GM21717 (cell line): Measurements from ENCODE around the gene SULT1A2.
"Not testable (repeated sequence)": the region's sequence is repeated elsewhere in the genome, so short reads cannot be mapped to it uniquely, and the experiment has no call there.

ENCODE experiments used
- ATAC-seq: cut with Tn5 transposase; IDR thresholded peaks from one replicate; pipeline ENCODE4 v1.9.1; 2021; ENCODE audit warnings: mild to moderate bottlenecking, moderate library complexity; ENCODE audit not compliant: unreplicated experiment

SULT1A2 gene

DNA sequence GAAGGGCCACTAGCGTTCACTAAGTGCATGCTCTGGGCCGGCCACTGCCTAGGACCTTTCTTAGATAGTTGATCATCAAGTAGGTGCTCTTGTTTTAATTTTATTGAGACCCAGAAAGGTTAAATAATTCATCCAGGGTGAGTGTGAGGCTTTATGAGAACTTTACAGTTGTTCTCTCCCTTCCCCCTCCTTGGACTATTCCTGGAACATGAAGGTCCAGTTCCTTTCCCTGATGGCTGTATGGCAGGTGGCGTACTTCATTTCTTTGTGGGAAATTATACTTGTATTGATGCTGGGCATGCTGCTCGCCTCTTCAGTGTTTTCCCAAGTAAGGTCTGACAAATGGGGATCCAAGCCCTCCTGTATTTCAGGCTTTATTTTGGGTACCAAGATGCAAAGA lies 34.7 kb downstream of the SULT1A2 start:
- ATAC-seq = no peak

DNA sequence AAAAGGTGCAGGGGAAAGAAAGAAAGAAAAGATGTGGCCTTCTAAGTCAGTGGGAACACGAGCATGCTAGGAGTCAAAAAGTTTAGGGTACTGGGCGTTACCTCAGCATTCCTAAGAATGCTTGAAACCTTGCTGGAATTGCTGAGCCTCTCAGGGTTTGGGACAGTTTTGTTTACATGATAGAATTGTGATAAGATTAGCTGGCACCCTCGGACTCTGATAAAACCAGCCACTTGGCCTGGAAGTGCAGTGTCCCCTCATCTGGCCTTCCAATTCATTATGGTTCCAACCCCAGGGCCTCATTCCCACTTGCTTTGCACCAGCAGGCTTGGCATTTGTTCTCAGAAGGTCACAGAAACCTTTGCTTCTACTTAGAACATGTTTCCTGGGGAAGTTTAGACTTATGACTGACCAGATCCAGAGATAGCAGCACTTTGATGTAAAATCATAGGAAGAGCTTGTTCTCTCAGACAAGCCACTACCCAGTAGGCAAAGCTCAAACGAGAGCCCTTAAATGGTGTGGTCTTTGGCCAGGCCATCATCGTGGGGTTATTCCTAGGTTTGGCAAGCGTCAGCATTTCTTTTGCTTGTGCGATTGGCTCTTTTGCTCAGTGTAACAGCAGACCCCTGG lies 35.2 kb downstream of the SULT1A2 start:
- no peak for ATAC-seq

- ATAC-seq = no peak
Observed at GRCh38 chr16:28558456-28558855, 38.4 kb downstream of the SULT1A2 start.

GRCh38 chr16:28556914-28557320 lies 39.9 kb downstream of the SULT1A2 start:
- ATAC-seq = no peak

- ATAC-seq = no peak
Observed at GRCh38 chr16:28555561-28555960, 41.3 kb downstream of the SULT1A2 start.

DNA sequence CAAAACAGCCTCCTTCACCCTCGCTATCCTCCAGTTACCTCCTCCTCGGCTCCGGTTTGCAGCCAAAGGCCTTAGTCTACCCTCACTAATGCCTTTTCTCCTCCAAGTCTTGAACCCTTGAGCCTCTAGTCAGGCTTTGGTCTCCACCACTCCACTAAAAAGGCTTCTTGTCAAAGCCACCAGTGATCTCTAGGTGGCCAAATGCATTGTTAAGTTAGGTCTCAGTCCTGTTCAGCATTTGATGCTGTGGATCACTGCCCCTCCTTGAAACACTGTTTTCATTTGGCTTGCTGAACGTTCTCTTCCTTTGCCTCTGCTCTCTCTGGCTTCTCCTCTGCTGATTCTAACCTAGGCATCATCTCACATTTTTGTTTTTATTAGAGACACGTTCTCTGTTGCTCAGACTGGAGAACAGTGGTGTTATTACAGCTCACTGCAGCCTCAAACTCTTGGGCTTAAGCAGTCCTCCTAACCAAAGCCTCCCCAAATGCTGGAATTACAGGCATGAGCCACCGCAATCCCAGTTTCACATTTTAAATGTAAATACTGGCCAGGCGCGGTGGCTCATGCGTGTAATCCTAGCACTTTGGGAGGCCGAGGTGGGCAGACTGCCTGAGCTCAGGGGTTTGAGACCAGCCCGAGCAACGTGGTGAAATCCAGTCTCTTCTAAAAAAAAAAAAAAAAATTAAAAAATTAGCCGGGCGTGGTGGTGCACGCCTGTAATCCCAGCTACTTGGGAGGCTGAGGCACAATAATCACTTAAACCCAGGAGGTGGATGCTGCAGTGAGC lies 42.0 kb downstream of the SULT1A2 start:
- ATAC-seq = peak; percentile 10

DNA sequence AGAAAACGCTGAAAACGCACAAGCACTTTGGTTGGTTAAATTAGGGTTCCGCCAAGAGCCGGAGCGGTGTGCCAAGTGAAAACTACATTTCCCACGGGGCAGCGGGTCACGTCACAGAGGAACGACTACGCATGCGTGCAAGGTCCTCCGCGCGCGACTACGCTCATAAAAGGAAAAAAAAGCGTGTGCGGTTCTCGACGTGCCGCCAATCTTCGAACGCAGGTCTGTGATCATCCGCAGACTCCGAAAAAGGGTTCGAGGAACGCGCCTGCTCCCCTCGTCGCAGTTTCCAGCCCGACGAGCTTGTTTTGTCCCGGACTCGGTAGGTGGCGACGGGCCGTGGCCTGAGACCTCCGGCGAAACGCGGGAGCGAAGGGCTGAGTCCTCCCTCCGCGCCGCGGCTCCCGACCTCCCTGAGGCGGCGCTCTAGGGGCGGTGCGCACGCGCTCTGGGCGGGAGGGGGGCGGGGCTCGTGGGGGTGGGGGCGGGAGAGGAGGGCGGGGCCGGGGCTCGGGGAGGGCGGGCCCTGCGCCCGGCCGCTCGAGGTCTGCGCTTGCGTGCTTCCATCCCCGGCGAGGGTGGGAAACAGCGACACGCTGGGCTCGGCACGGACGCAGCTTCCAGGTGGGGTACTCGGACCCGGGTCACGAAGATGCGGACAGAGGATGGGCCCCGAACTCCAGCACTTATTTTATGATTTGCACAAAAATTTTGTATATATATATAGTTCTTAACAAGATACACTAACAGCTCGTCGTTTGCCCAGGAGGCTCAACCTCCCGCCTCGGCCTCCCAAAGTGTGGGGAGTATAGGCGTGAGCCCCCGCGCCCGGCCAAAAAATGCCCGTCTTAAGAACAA lies 42.8 kb downstream of the SULT1A2 start, which contains the start of gene SGF29:
SGF29 (plus strand) TSS at position 145 of the 858 bp plus-strand sequence. CDS start 27,150 bp downstream, outside the sequence.
- peak; percentile 49 for ATAC-seq

DNA sequence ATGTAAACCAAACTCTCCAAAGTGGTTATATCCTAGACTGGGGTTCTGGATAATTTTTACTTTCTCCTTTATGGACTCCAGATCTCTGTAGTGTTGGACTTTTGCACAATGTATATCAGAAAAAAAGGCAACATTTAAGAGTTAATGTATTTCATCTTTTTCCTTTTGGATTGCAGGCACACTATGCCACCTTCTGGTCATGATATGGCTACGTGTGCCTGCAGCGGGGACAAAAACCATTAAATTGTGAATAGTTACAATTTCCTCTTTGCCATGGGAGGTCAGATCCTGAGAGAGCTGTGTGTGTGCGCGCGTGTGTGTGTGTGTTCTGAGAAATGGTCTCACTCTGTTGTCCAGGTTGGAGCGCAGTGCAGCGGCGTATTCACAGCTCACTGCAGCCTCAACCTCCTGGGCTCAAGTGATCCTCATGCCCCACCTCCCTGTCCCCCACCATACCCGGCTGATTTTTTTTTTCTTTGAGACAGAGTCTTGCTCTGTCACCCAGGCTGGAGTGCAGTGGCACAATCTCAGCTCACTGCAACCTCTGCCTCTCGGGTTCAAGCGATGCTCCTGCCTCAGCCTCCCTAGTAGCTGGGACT lies 47.5 kb downstream of the SULT1A2 start:
- no peak for ATAC-seq

DNA sequence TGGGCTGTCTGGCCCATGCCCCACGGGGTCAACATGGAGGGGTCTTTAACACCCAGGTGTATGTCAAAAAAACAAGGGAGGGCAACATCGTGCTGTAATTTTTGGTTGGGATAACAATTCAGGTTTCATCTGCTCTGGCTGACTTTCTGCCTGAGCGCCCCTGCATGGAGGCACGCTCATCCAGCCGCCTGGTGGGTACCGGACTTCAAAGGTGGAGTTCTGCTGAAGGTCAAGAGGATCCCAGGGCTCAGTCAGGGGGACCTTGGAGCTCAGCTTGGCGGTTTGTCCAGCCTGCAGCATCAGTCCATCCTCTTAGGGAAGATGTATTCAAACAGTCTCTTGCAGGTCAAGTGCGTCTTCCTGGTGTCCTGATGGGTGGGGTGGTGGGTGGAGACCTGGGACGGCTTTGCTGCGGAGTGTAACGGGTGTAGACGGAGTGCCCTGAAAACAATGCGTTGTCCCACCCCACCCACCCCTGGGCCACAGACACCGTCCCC lies 48.5 kb downstream of the SULT1A2 start:
- no peak for ATAC-seq

- ATAC-seq = no peak
Observed at GRCh38 chr16:28546626-28547025, 50.2 kb downstream of the SULT1A2 start.

DNA sequence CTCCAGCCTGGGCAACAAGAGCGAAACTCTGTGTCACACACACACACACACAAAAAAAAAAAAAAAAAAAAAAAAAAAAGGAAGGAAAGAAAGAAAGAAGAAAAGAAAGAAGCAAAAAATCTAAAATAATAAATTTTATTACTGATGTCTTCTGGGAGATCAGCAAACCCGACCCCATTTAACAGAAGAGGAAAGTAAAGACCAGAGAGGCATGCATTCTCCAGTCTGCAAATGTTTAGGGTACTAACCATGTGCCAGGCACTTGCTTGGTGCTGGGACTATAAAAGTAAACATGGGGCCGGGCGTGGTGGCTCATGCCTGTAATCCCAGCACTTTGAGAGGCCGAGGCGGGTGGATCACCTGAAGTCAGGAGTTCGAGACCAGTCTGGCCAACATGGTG lies 50.9 kb downstream of the SULT1A2 start:
- ATAC-seq = not testable (repeated sequence)

DNA sequence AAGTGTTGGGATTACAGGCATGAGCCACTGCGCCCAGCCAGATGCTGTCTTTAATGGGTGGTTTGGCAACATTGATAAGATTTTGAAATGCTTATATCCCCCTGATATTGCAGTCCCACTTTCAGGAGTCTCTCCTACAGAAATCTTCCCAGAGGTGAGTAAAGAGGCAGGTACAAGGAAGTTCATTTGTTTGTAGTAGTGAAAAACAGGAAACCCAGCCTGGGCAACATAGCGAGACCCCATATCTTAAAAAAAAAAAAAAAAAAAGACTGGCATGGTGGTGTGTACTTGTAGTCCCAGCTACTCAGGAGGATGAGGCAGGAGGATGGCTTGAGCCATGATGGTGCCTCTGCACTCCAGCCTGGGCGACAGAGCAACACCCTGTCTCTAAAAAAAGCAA lies 51.9 kb downstream of the SULT1A2 start:
- ATAC-seq = no peak

DNA sequence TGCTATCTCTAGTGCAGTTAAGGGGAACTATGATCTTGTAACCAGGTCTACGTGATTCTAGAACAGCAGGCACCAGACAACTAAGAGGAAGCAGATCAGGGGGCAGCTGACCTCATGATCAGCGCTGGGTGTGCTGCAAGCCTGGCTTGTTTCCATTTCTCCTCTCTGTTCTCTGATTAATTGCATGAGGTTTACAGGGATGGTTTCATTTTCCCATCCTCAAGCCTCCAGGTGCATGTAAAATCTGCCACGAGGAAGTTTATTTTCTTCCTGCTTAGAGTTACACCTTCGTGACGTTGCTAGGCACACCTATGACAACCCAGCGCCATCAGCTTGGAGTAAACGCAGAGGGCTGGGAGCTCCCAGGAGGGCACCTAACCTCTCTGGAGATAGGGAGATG lies 53.8 kb downstream of the SULT1A2 start:
- no peak for ATAC-seq

GRCh38 chr16:28542646-28543045 lies 54.2 kb downstream of the SULT1A2 start:
- ATAC-seq = no peak
